Common myeloid progenitor, CD34-positive (primary cell): ENCODE measurements around the gene BSG.

Experiments used
- CTCF ChIA-PET: fragments of 350-600 bp; sonication (Branson Sonifier 250); formaldehyde crosslinking; loops from one replicate; lab custom pipeline; 2021; ENCODE audit warnings: antibody characterized with exemption; lab: Charles Lee
- POLR2A ChIA-PET: fragments of 350-600 bp; sonication (Branson Sonifier 250); formaldehyde crosslinking; loops from one replicate; lab custom pipeline; 2021; ENCODE audit warnings: antibody characterized with exemption; lab: Charles Lee
- DNase-seq, 3 donors: peaks; one replicate each; pipeline versions ENCODE4 v3.0.0 to v3.0.0-alpha.2; 2013
- H3K27ac ChIP-seq, 2 experiments: 1 replicate in 1 of 2; 2 replicates in 1 of 2; pipeline ENCODE4 v1.7.0; 2013; ENCODE audit warnings: inconsistent platforms in 2 of 2, low read length in 2 of 2, mild to moderate bottlenecking in 2 of 2, low read depth in 1 of 2, moderate library complexity in 1 of 2; ENCODE audit not compliant: severe bottlenecking in 2 of 2, insufficient read depth in 1 of 2, poor library complexity in 1 of 2
- H3K27me3 ChIP-seq, 5 experiments: replicated peaks in 2 of 5; 1 replicate in 3 of 5; 2 replicates in 2 of 5; pipeline versions ENCODE4 v1.6.1 to v1.7.0; 2013; ENCODE audit warnings: low read length in 4 of 5, mild to moderate bottlenecking in 2 of 5, moderate library complexity in 2 of 5, inconsistent platforms in 1 of 5; ENCODE audit not compliant: insufficient read depth in 5 of 5, control insufficient read depth in 4 of 5
- H3K36me3 ChIP-seq, 4 experiments: 1 replicate in 2 of 4; 2 replicates in 2 of 4; pipeline versions ENCODE4 v1.6.1 to v1.7.0; 2013; ENCODE audit warnings: low read length in 3 of 4, control low read depth in 1 of 4, mild to moderate bottlenecking in 1 of 4; ENCODE audit not compliant: control insufficient read depth in 4 of 4, insufficient read depth in 4 of 4
- H3K4me1 ChIP-seq, 4 experiments: 1 replicate in 3 of 4; 2 replicates in 1 of 4; pipeline versions ENCODE4 v1.6.1 to v1.7.1; 2013; ENCODE audit warnings: low read length in 3 of 4, mild to moderate bottlenecking in 3 of 4, control low read depth in 1 of 4, inconsistent platforms in 1 of 4, moderate library complexity in 1 of 4; ENCODE audit not compliant: control insufficient read depth in 4 of 4, insufficient read depth in 4 of 4; ENCODE audit errors: control extremely low read depth in 1 of 4
- H3K4me3 ChIP-seq, 7 experiments: 1 replicate in 4 of 7; 2 replicates in 3 of 7; pipeline versions ENCODE4 v1.5.1 to v1.7.0; 2013; ENCODE audit warnings: mild to moderate bottlenecking in 7 of 7, low read length in 6 of 7, moderate library complexity in 6 of 7, inconsistent platforms in 2 of 7, low read depth in 2 of 7, control low read depth in 1 of 7; ENCODE audit not compliant: insufficient read depth in 4 of 7, control insufficient read depth in 1 of 7; ENCODE audit errors: extremely low read depth in 1 of 7
- H3K9me3 ChIP-seq, 5 experiments: 1 replicate in 4 of 5; 2 replicates in 1 of 5; pipeline versions ENCODE4 v1.6.1 to v1.7.1; 2013; ENCODE audit warnings: low read length in 4 of 5, mild to moderate bottlenecking in 2 of 5, inconsistent platforms in 1 of 5, low read depth in 1 of 5, moderate library complexity in 1 of 5; ENCODE audit not compliant: control insufficient read depth in 4 of 5, insufficient read depth in 2 of 5; ENCODE audit errors: control extremely low read depth in 1 of 5
- WGBS: methylation state at CpG from one replicate; pipeline ENCODE4 v1.1.5; 2013; ENCODE audit not compliant: insufficient coverage; 5-methylcytosine and 5-hydroxymethylcytosine counted together

The BSG gene

GRCh38 chr19:593505-593904 is 21.1 kb downstream of the BSG start:
- ChIA-PET POLR2A (no interaction called here), CTCF (no interaction called here)
- Histone ChIP-seq H3K36me3 (no peaks in the 10 kb centered on the region), H3K27ac (no peak overlapping the region), H3K4me1 (peaks cover 0 to 16% (median 10%) of the 10 kb centered on the region in 4 experiments), H3K9me3 (no peaks in the 10 kb centered on the region), H3K4me3 (no peak overlapping the region), H3K27me3 (peaks cover 0 to 62% (median 15%) of the 10 kb centered on the region in 5 experiments)
- 60% methylated on average over 9 of the region's 9 CpGs for WGBS
- no peak for DNase-seq

- no peaks in the 10 kb centered on the region for H3K9me3 ChIP-seq
- CTCF ChIA-PET: no interaction called here
- WGBS: 89% methylated on average over 13 of the region's 24 CpGs
- H3K4me1 ChIP-seq: peaks cover 0 to 7% (median 4%) of the 10 kb centered on the region in 4 experiments
- no peak overlapping the region for H3K27ac ChIP-seq
- no peak overlapping the region for H3K4me3 ChIP-seq
- H3K27me3 ChIP-seq: peaks cover 0 to 53% (median 9%) of the 10 kb centered on the region in 5 experiments
- no peak for DNase-seq
- POLR2A ChIA-PET: interaction anchor here (0.6 kb wide), 1 partner anchor 179 kb away, joined by 4 read pairs; no protein-coding TSS in a partner anchor
- no peaks in the 10 kb centered on the region for H3K36me3 ChIP-seq
Observed at GRCh38 chr19:594265-594870, 22.0 kb downstream of the BSG start.

DNA sequence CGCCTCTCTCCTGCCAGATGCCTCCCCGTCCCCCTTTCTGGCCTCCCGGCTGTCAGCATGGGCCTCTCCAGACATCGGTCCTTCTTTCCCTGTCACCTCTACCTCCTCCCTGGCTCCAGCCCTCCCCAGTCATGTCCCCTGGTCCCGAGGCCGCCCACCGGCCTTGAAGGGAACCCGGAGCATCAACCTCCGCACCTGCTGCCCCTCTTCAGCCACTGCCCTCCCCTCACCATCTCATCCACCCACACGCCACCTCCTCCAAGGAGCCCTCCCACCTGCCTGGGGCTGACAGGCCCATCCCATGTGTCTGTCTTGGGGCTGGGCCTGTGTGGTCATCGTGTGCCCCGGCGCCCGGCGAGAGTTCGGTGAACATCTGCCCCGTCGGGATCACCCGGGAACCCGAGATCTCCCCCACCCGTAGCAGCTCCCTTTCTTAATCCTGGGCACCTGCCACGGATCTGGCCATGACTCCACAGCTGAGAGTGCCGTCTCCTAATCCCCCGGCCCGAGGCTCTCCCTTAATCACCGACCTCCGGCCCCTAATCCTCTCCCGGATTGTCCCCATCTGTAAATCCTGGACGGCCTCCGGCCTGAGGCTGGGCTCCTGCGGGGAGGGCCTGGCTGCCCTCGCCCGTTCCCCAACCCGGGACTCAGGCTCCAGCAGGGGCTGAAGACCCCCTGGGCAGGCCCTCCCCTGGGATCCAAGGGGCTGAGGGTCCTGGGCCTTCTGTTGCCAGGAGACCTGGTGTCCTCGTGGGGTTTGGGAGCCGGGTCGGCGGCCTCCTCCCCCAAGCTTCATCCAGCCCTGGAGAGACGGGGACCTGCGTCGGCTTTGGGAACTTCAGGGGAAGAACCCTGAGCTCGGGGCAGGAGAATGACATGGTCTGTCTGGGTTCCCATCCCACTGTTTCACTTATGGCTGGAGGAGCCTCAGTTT is 23.2 kb downstream of the BSG start:
- POLR2A ChIA-PET: no interaction called here
- 90% methylated on average over 38 of the region's 42 CpGs for WGBS
- DNase-seq: no peak
- CTCF ChIA-PET: interaction anchor here (0.8 kb wide), 1 partner anchor 29 kb away, joined by 3 read pairs; no protein-coding TSS in a partner anchor
- Histone ChIP-seq H3K9me3 (no peaks in the 10 kb centered on the region), H3K27ac (no peak overlapping the region), H3K4me1 (peaks cover 0 to 3% (median under 1%) of the 10 kb centered on the region in 4 experiments), H3K27me3 (peaks cover 0 to 47% (median 8%) of the 10 kb centered on the region in 5 experiments), H3K4me3 (no peak overlapping the region), H3K36me3 (no peaks in the 10 kb centered on the region)

DNA sequence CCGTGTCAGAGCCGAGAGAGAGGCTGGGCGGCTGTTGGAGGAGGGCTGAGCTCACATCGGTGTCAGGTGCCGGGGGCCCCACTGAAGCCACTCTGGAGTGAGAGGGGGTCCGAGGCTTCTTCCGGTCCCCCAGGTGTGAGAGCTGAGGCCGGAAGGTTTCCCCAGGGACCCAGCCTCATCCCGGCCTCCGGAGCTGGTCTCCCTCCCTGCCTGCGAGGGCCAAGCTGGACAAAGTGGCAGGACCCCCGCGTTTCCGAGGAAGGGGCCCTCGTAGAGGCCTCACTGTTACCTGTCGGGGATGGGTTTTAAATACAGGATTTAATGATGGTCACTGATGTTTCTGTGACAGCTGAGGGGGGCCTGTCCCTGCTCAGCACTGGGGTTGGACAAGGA is 23.9 kb downstream of the BSG start:
- Histone ChIP-seq H3K4me3 (no peak overlapping the region), H3K9me3 (peaks cover 0 to 1% (median under 1%) of the 10 kb centered on the region in 5 experiments), H3K4me1 (no peaks in the 10 kb centered on the region), H3K27me3 (peaks cover 0 to 40% (median 8%) of the 10 kb centered on the region in 5 experiments), H3K27ac (no peak overlapping the region), H3K36me3 (no peaks in the 10 kb centered on the region)
- no peak for DNase-seq
- CTCF ChIA-PET: interaction anchor here (0.8 kb wide), 1 partner anchor 29 kb away, joined by 3 read pairs; no protein-coding TSS in a partner anchor
- 97% methylated on average over 15 of the region's 16 CpGs for WGBS
- POLR2A ChIA-PET: no interaction called here

- Histone ChIP-seq H3K27ac (no peak overlapping the region), H3K4me1 (no peaks in the 10 kb centered on the region), H3K36me3 (no peaks in the 10 kb centered on the region), H3K4me3 (no peak overlapping the region), H3K9me3 (peaks cover 0 to 6% (median 2%) of the 10 kb centered on the region in 5 experiments), H3K27me3 (peaks cover 0 to 26% (median 3%) of the 10 kb centered on the region in 5 experiments)
- WGBS: 95% methylated on average over 13 of the region's 18 CpGs
- DNase-seq: no peak
- ChIA-PET CTCF (no interaction called here), POLR2A (no interaction called here)
Observed at GRCh38 chr19:597406-598315, 25.3 kb downstream of the BSG start.

DNA sequence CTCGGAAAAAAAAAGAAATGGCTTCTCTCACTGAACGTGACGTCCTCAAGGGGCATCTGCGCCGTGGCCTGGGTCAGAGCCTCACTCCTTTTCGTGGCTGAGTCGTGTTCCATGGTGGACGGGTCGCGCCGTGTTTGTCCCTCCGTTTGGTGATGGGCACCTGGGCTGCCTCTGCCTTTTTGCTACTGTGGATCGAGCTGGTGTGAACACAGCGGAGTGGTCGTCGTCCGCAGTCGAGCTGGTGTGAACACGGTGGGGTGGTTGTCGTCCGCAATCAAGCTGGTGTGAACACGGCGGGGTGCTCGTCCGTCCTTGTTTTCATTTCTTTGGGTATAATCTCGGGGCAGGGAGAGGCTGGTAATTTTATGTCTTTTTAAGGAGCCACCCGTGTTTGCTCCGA is 28.9 kb downstream of the BSG start:
- Histone ChIP-seq H3K27ac (no peak overlapping the region), H3K36me3 (no peaks in the 10 kb centered on the region), H3K27me3 (no peaks in the 10 kb centered on the region), H3K4me1 (no peaks in the 10 kb centered on the region), H3K9me3 (peaks cover 0 to 6% (median 2%) of the 10 kb centered on the region in 5 experiments), H3K4me3 (no peak overlapping the region)
- WGBS: 94% methylated on average over 20 of the region's 28 CpGs
- ChIA-PET POLR2A (no interaction called here), CTCF (no interaction called here)
- no peak for DNase-seq
